Measurements from ENCODE around the gene SLCO4A1.

Gene SLCO4A1

GRCh38 chr20:62614085-62614960, 28.0 kb upstream of the SLCO4A1 start:
- Histone ChIP-seq H3K36me3 (ENCODE audit: control insufficient read depth, insufficient read depth, low read length) (no peaks in the 10 kb centered on the region), H2AFZ (no peak overlapping the region), H3K4me2 (ENCODE audit: low read length) (no peak overlapping the region), H3K9ac (no peak overlapping the region), H3K27me3 (ENCODE audit: control insufficient read depth, insufficient read depth, low read length) (no peaks in the 10 kb centered on the region), H3K27ac (no peak overlapping the region), H3K4me3 (ENCODE audit: low read depth, low read length) (no peak overlapping the region), H3K79me2 (no peaks in the 10 kb centered on the region), H3K9me3 (ENCODE audit: control insufficient read depth, low read length) (no peaks in the 10 kb centered on the region), H3K4me1 (no peaks in the 10 kb centered on the region)
- TF ChIP-seq CTCF (IDR thresholded peaks at IDR 0.05), result no peak

- no peak overlapping the region for H3K27ac ChIP-seq
- no peaks in the 10 kb centered on the region for H3K9me3 ChIP-seq (ENCODE audit: control insufficient read depth, low read length)
- H3K9ac ChIP-seq, result no peak overlapping the region
- H2AFZ ChIP-seq, result no peak overlapping the region
- H3K36me3 ChIP-seq (ENCODE audit: control insufficient read depth, insufficient read depth, low read length), result no peaks in the 10 kb centered on the region
- H3K4me1 ChIP-seq, result no peaks in the 10 kb centered on the region
- H3K4me2 ChIP-seq (ENCODE audit: low read length), result no peak overlapping the region
- no peaks in the 10 kb centered on the region for H3K27me3 ChIP-seq (ENCODE audit: control insufficient read depth, insufficient read depth, low read length)
- H3K79me2 ChIP-seq, result no peaks in the 10 kb centered on the region
- H3K4me3 ChIP-seq (ENCODE audit: low read depth, low read length), result no peak overlapping the region
- no peak for TF ChIP-seq CTCF (IDR thresholded peaks at IDR 0.05)
Measured at GRCh38 chr20:62614961-62615680, 27.2 kb upstream of the SLCO4A1 start.

- Histone ChIP-seq H3K4me1 (no peaks in the 10 kb centered on the region), H3K4me2 (ENCODE audit: low read length) (no peak overlapping the region), H2AFZ (no peak overlapping the region), H3K27me3 (ENCODE audit: control insufficient read depth, insufficient read depth, low read length) (no peaks in the 10 kb centered on the region), H3K9ac (no peak overlapping the region), H3K4me3 (ENCODE audit: low read depth, low read length) (no peak overlapping the region), H3K9me3 (ENCODE audit: control insufficient read depth, low read length) (no peaks in the 10 kb centered on the region), H3K36me3 (ENCODE audit: control insufficient read depth, insufficient read depth, low read length) (no peaks in the 10 kb centered on the region), H3K79me2 (no peaks in the 10 kb centered on the region), H3K27ac (no peak overlapping the region)
- no peak for TF ChIP-seq CTCF (IDR thresholded peaks at IDR 0.05)
Measured at GRCh38 chr20:62615750-62616251, 26.5 kb upstream of the SLCO4A1 start.

- Histone ChIP-seq H3K27ac (peak overlapping the region; percentile 70), H3K4me3 (ENCODE audit: low read depth, low read length) (no peak overlapping the region), H2AFZ (peak overlapping the region; percentile 33), H3K36me3 (ENCODE audit: control insufficient read depth, insufficient read depth, low read length) (no peaks in the 10 kb centered on the region), H3K4me2 (ENCODE audit: low read length) (no peak overlapping the region), H3K4me1 (peaks cover 4% of the 10 kb centered on the region), H3K9ac (no peak overlapping the region), H3K9me3 (ENCODE audit: control insufficient read depth, low read length) (no peaks in the 10 kb centered on the region), H3K27me3 (ENCODE audit: control insufficient read depth, insufficient read depth, low read length) (no peaks in the 10 kb centered on the region), H3K79me2 (no peaks in the 10 kb centered on the region)
- peak; percentile 98 for TF ChIP-seq CTCF (IDR thresholded peaks at IDR 0.05)
Measured at GRCh38 chr20:62616728-62617621, 25.3 kb upstream of the SLCO4A1 start.
